Renal cortical epithelial cell (primary cell): ENCODE measurements around the gene DPH3. TPM values are rescaled to one million over a fixed set of nuclear protein-coding genes. Genes with fewer than 3 reads are reported as not detected.
"Not testable (repeated sequence)": the region's sequence is repeated elsewhere in the genome, so short reads cannot be mapped to it uniquely, and the experiment has no call there.

Experiments used
- DNase-seq: peaks from one replicate; pipeline ENCODE4 v3.0.0-alpha.2; 2011; ENCODE audit warnings: low read depth
- total RNA-seq: library from RNA; depleted of rRNA; stranded (reverse); fragments of >200 nt; gene quantifications from 2 replicates; pipeline ENCODE4 v1.2.3, GENCODE V29; 2014

Gene DPH3
- total RNA-seq = 24.7 and 37.5 TPM in 2 replicates

DNA sequence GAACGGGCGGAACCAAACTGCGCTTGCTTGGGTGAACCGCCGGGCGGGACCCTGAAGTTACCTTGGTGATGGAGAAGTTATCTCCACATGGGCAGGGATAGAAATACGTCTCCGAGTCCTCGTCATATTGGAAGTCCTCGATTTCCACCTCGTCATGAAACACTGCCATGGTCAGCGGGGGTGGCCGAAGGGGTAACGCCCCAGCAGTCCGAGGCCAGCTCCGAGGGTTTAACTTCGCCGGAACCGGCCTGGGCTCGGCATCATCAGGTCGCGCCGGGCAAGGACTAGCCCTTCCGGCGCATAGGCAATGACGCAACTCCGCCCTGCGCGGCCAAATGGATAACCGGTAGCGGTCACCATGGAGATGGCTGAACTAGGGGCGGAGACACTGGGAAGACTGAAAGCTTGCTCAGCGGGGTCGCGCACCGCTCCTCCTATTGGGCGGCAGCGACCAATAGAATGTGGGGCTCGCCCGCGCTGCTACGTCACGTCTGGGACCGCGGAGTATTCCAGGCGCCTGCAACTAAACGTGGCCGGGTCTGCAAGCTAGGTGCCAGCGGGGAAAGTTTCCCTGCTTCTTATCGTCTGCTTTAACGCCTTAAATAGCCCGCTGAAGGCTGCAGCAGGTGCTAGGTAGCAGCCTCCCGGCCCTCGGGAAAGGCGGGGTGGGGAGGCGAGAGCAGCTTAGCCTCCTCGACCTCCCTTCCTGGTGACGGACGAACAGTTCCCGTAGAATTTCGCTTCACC, at the start of gene DPH3, which contains the start of gene OXNAD1:
DPH3 (minus strand) TSS at position 236 of the 747 bp plus-strand sequence; CDS start at position 169, 67 bp downstream.
OXNAD1 (plus strand) TSS at position 505 of the 747 bp plus-strand sequence. CDS start 5,741 bp downstream, outside the sequence.
- peak; percentile 98 for DNase-seq

GRCh38 chr3:16313886-16314645, 49.3 kb upstream of the DPH3 start:
- no peak for DNase-seq

DNA sequence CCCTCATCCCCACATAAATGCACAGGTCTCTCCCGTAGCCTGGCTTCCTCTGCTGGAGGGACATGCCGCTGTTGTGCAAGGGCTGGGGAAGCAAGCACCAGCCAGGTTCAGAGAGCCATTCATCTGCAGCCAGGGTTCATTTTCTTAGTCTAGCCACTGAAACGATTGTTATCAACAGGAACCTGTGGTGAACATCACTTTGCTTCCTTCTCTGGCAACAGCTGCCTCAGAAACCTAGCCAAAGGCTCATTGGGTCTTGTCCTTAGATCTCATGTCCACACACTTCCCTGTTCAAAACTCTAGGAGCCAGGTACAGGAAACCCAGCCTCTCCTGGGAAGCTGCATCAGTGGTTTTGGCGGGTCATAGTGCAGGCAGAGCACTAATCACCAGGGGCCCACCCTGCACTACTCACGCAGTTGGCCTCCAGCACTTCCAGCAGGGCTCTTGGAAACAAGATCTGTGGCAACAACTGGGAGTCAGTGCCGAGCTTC, 47.3 kb upstream of the DPH3 start:
- DNase-seq = no peak

- not testable (repeated sequence) for DNase-seq
Measured at GRCh38 chr3:16310486-16310885, 45.7 kb upstream of the DPH3 start.

GRCh38 chr3:16309558-16309957, 44.8 kb upstream of the DPH3 start:
- DNase-seq = peak; percentile 50

DNA sequence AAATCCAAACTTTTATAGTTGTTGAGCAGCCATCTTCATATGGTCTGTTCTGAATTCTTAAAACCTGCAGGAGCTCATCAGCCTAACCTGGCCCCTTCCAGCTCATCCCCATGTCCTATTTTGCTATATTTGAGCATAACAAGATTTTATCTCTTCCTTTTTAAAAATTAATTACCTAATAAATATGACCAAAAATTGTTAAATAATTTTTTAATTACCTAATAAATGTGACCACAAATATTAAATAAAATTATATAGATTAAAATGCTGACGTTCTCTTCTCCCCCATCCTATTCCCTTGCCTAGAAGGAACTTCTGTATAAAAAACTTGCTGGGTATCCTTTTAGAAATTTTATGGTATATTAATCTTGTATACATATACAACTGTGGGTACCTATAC, 44.0 kb upstream of the DPH3 start:
- DNase-seq = no peak

DNA sequence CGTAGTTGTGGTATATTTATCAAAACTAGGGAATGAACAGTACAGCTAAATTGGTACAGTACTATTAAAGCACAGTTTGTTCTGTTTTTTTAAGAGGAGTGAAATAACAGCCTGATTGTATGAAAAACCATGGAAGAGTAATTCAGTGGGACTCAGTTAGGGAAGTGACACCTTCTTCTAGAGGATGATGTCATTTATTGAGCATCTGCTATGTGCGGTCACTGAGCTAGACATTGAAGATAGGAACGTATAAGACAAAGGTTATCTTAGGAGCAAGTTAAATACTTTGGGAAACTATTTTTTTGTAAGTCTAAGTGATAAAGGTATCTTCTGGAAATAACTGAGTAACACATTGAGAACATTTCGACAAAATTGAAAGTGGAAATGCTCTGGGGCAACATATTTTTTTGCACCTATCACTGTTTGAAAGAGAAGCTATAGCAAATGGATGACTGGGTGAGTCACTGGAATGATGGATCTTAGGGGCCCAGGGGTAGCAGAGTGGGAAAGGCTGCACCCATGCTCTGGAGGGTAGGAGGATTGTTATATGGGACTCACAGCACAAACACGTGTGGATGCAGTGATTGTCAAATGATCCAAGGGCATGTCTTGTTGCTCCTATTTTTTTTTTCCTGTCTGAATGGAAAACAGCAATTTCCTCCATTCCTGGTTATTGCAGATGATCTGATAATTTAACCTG, 43.2 kb upstream of the DPH3 start:
- DNase-seq = no peak

- no peak for DNase-seq
Measured at GRCh38 chr3:16305111-16305541, 40.4 kb upstream of the DPH3 start.

DNA sequence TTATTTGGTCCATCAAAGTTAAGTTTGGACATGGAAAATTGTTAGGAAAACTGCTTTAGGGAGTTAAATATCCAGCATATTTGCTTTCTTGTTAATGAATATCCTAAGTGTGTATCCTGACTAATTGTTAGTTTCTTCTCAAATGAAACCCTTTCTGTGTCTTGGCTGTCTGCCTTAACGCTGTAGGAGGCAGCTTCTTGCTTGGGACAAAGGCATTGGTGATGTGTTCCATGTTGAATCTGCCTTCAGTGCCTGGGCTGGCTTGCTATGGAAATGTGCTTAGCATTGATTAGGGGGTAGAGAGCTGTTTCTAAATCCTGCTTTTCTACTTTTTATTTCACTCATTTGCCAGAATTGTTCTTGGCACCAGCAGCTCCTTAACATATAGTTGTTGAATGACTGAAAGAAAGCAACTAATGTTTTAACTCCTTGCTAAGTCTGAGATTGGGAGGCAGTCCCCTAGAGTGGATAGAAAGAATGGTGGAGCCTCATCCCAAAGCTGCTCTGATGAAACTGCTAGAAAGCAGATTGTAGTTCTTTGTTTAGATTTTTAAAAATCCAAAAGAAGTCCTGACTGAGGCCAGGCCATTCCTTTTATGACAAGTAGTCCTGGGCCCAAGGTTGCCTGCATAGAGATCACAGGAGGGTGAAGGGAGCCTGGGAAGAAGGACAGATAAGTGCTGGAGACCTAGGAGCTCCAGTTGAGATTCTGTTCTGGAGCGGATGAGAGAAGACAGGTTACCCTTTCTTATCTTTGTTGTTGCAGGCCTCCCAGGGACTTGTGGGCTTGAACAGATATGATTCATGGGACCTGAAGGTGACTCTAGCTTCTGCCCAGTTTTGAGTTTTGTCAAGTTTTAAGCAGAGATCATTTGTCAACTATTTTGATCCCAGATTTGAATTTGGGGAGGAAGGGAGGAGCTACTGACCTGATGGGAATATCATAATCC, 39.6 kb upstream of the DPH3 start:
- peak; percentile 43 for DNase-seq

- DNase-seq = no peak
Measured at GRCh38 chr3:16303037-16303575, 38.4 kb upstream of the DPH3 start.

DNA sequence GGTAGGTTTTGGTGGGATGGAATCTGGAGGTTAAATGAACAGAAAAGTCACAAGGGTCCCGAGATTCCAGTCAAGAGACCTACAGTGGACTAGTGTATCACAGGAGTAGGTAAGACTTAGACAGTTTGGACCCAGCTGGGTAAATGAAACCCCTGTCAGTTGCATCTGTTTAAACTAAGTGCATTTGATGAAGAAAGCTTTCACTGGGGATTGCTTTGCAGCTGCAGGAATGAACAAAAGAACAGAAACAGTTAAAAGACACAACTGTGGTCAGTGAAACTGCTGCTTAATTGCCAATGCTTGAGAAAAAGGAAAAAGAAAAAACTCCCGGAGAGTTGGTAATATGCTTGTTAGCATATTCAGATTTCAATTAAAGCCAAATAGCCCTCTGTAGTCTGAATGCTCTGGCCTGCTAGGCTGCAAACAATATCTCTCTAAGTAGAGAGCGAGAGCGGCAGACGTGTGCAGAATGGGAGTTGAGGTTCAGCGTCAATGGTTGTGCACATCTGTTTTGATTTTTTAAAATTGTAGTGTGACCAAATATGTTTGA, 37.4 kb upstream of the DPH3 start:
- DNase-seq = no peak

DNA sequence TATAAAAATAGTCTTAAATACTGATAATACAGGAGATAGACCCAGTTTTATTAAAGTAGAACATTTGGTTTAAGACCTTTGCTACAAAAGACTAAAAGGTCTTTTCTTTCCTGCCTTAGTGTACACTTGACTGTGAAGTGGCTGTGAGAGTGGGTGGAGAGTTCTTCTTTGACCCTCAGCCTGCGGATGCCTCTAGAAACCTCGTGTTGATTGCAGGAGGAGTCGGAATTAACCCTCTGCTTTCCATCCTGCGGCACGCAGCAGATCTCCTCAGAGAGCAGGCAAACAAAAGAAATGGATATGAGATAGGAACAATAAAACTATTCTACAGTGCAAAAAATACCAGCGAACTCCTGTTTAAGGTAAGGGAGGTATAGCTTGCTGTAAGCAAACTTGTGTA, 36.8 kb upstream of the DPH3 start:
- no peak for DNase-seq

GRCh38 chr3:16300881-16301359, 36.2 kb upstream of the DPH3 start:
- no peak for DNase-seq

GRCh38 chr3:16300307-16300706, 35.6 kb upstream of the DPH3 start:
- DNase-seq = peak; percentile 63

- DNase-seq = no peak
Measured at GRCh38 chr3:16299746-16300145, 35.0 kb upstream of the DPH3 start.

DNA sequence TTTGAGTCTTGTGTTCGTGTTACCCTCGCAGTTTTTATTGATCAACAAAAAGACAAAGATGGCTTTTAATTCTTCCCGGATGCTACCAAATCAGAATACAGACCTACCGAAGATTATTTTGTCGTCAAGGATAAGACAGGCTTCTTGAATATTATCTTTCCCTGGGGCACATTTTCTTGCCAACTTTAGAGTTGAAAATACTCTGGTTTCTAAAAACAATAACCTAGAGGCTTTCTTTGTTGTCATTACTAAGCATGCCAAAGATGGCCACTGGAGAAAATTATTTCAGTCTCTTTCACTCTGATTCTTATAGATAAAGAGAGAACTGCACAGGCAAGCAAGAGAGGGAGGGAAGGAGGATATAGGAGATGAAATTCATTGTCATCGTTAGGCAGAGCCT, 34.1 kb upstream of the DPH3 start:
- no peak for DNase-seq

GRCh38 chr3:16297997-16298885, 33.5 kb upstream of the DPH3 start:
- no peak for DNase-seq

DNA sequence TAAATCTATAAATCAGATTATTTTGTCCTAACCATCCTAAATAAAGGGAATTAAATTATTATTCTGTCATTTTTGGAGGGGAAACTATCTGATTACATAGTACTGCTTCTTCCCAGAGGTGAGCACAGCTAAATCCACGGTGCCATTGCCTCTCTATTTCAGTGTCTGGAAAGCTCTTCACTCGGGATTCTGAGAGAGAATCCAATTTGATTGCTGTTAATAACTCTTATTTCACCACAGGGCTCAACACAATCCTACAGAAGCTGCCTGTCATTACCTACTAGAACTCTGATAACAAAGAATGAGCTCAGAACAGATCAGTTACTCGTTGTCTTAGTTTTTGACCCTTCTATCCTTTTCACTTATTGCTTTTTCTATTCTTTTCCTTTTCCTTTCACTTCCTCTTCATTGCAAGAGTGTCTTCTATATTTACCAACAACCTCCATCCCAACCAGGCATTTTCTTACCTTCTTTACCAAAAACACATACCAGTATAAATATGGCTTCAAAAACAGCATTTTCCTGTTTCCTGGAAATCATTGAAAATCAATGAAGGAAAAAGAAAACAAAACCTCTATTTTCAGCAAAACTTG, 30.7 kb upstream of the DPH3 start:
- DNase-seq = no peak

DNA sequence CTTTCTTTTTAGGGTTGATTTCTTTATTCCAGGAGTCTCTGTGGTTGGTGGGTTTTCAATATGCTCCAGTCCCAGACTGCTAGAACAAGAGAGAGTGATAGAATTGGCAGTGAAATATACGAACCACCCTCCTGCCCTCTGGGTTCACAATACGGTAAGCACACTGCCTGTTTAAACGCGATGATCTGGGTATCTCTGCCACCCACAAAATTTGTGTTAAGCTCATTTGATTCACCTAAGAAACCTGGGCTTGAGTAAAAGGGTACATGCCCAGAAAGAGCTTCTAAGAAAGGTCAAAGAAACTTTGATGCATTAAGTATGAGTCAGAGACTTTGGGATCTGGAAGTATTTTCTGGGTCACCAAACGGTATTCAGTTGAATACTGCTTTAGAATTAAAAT, 30.1 kb upstream of the DPH3 start:
- no peak for DNase-seq
